Activated CD4-positive, alpha-beta memory T cell treated with anti-CD3 and anti-CD28 coated beads for 36 hours (primary cell): Measurements from ENCODE around the gene XRCC1. TPM values are rescaled to one million over a fixed set of nuclear protein-coding genes. Genes with fewer than 3 reads are reported as not detected.
"Not testable (repeated sequence)": the region's sequence is repeated elsewhere in the genome, so short reads cannot be mapped to it uniquely, and the experiment has no call there.

ENCODE experiments used
- CTCF ChIA-PET: fragments of 350-600 bp; sonication (Branson Sonifier 250); formaldehyde crosslinking; loops from one replicate; lab custom pipeline; 2021; ENCODE audit warnings: antibody characterized with exemption, inconsistent platforms; lab: Charles Lee
- POLR2A ChIA-PET: fragments of 350-600 bp; sonication (Branson Sonifier 250); formaldehyde crosslinking; loops from one replicate; lab custom pipeline; 2021; ENCODE audit warnings: antibody characterized with exemption; lab: Charles Lee
- DNase-seq: peaks from one replicate; pipeline ENCODE4 v3.0.0-alpha.2; 2020
- H3K27ac Mint-ChIP-seq: one replicate; pipeline ENCODE4 v1.8.0; 2021; ENCODE audit warnings: mixed read lengths
- H3K27me3 Mint-ChIP-seq: one replicate; pipeline ENCODE4 v1.8.0; 2021; ENCODE audit warnings: mixed read lengths
- H3K36me3 Mint-ChIP-seq: one replicate; pipeline ENCODE4 v1.8.0; 2021; ENCODE audit warnings: mixed read lengths
- H3K4me1 Mint-ChIP-seq: one replicate; pipeline ENCODE4 v1.8.0; 2021; ENCODE audit warnings: low read depth, mixed read lengths
- H3K4me3 Mint-ChIP-seq: one replicate; pipeline ENCODE4 v1.8.0; 2021; ENCODE audit warnings: mild to moderate bottlenecking, mixed read lengths
- H3K9me3 Mint-ChIP-seq: one replicate; pipeline ENCODE4 v1.8.0; 2021; ENCODE audit warnings: mixed read lengths
- intact Hi-C: fragments of 100-400 bp; cut with micrococcal nuclease; formaldehyde crosslinking; loops from one replicate; pipeline ENCODE4 v1.15.1; 2023
- total RNA-seq, 2 experiments: library from RNA; stranded (reverse); gene quantifications; one replicate each; pipeline ENCODE4 v1.2.3, GENCODE V29; 2021

Gene XRCC1
- total RNA-seq, 2 experiments from 2014 or later = 42.5 to 43.0 TPM

- Mint-ChIP-seq H3K27ac (no peak overlapping the region), H3K27me3 (no peaks in the 10 kb centered on the region), H3K9me3 (no peaks in the 10 kb centered on the region), H3K4me3 (no peak overlapping the region), H3K4me1 (peaks cover 9% of the 10 kb centered on the region), H3K36me3 (peaks cover 25% of the 10 kb centered on the region)
- POLR2A ChIA-PET = interaction anchor here (1.2 kb wide), 1 partner anchor 43 kb away, joined by 3 read pairs; the partner anchor contains the start of genes IRGQ and ZNF576
- intact Hi-C loops = no loop called here
- DNase-seq = no peak
- CTCF ChIA-PET = interaction anchor here (5.6 to 6.6 kb wide), 2 partner anchors 18 to 44 kb away, joined by 79 to 145 read pairs; partner anchors contain the start of genes IRGQ, ZNF575 and ZNF576
Measured at GRCh38 chr19:43552616-43553015, 22.7 kb downstream of the XRCC1 start.

GRCh38 chr19:43552198-43552450 lies 23.2 kb downstream of the XRCC1 start:
- peaks cover 6% of the 10 kb centered on the region for H3K4me1 Mint-ChIP-seq
- DNase-seq = no peak
- no peaks in the 10 kb centered on the region for H3K27me3 Mint-ChIP-seq
- no peak overlapping the region for H3K4me3 Mint-ChIP-seq
- ChIA-PET CTCF (interaction anchor here (5.6 to 6.6 kb wide), 2 partner anchors 17 to 44 kb away, joined by 79 to 145 read pairs; partner anchors contain the start of genes IRGQ, ZNF575 and ZNF576), POLR2A (no interaction called here)
- intact Hi-C loops = no loop called here
- H3K27ac Mint-ChIP-seq = no peak overlapping the region
- H3K36me3 Mint-ChIP-seq = peaks cover 25% of the 10 kb centered on the region
- no peaks in the 10 kb centered on the region for H3K9me3 Mint-ChIP-seq

- Mint-ChIP-seq H3K9me3 (no peaks in the 10 kb centered on the region), H3K27ac (no peak overlapping the region), H3K36me3 (peaks cover 25% of the 10 kb centered on the region), H3K4me1 (peaks cover 6% of the 10 kb centered on the region), H3K4me3 (no peak overlapping the region), H3K27me3 (no peaks in the 10 kb centered on the region)
- intact Hi-C loops = no loop called here
- DNase-seq = no peak
- POLR2A ChIA-PET = no interaction called here
- CTCF ChIA-PET = interaction anchor here (0.6 to 6.6 kb wide), 2 partner anchors 23 to 45 kb away, joined by 3 to 145 read pairs; partner anchors contain the start of genes IRGQ and ZNF576
Measured at GRCh38 chr19:43551399-43552197, 23.7 kb downstream of the XRCC1 start.

- CTCF ChIA-PET = no interaction called here
Measured at GRCh38 chr19:43548706-43549105, 26.6 kb downstream of the XRCC1 start.

GRCh38 chr19:43547926-43548325 lies 27.4 kb downstream of the XRCC1 start:
- DNase-seq, H3K4me3 Mint-ChIP-seq, H3K27ac Mint-ChIP-seq, H3K9me3 Mint-ChIP-seq, intact Hi-C loops, POLR2A ChIA-PET, H3K4me1 Mint-ChIP-seq, H3K27me3 Mint-ChIP-seq, CTCF ChIA-PET: not testable (repeated sequence)
- H3K36me3 Mint-ChIP-seq = peaks cover 22% of the 10 kb centered on the region

More at GRCh38 chr19:43548706-43549105, 26.6 kb downstream of the XRCC1 start:
- Mint-ChIP-seq H3K36me3 (peaks cover 22% of the 10 kb centered on the region), H3K9me3 (no peaks in the 10 kb centered on the region), H3K4me3 (no peak overlapping the region), H3K4me1 (no peaks in the 10 kb centered on the region), H3K27ac (no peak overlapping the region), H3K27me3 (no peaks in the 10 kb centered on the region)
- no peak for DNase-seq
- intact Hi-C loops = no loop called here
- POLR2A ChIA-PET = no interaction called here

GRCh38 chr19:43546581-43546980 lies 28.7 kb downstream of the XRCC1 start:
- Mint-ChIP-seq H3K4me1 (no peaks in the 10 kb centered on the region), H3K27me3 (no peaks in the 10 kb centered on the region), H3K27ac (no peak overlapping the region), H3K9me3 (no peaks in the 10 kb centered on the region), H3K4me3 (no peak overlapping the region), H3K36me3 (peaks cover 20% of the 10 kb centered on the region)
- POLR2A ChIA-PET = no interaction called here
- CTCF ChIA-PET = interaction anchor here (1.4 kb wide), 1 partner anchor 9 kb away, joined by 6 read pairs; no protein-coding TSS in a partner anchor
- intact Hi-C loops = no loop called here
- DNase-seq = no peak

GRCh38 chr19:43545981-43546380 lies 29.3 kb downstream of the XRCC1 start:
- Mint-ChIP-seq H3K27ac (no peak overlapping the region), H3K27me3 (no peaks in the 10 kb centered on the region), H3K36me3 (peaks cover 18% of the 10 kb centered on the region), H3K4me1 (no peaks in the 10 kb centered on the region), H3K9me3 (no peaks in the 10 kb centered on the region), H3K4me3 (no peak overlapping the region)
- intact Hi-C loops = no loop called here
- DNase-seq = no peak
- ChIA-PET POLR2A (no interaction called here), CTCF (interaction anchor here (3.5 kb wide), 1 partner anchor 9 kb away, joined by 14 read pairs; no protein-coding TSS in a partner anchor)

GRCh38 chr19:43545276-43545675 lies 30.1 kb downstream of the XRCC1 start:
- ChIA-PET POLR2A (no interaction called here), CTCF (interaction anchor here (3.5 kb wide), 1 partner anchor 10 kb away, joined by 14 read pairs; no protein-coding TSS in a partner anchor)
- intact Hi-C loops = no loop called here
- no peak for DNase-seq
- H3K4me1 Mint-ChIP-seq = no peaks in the 10 kb centered on the region
- peaks cover 19% of the 10 kb centered on the region for H3K36me3 Mint-ChIP-seq
- no peak overlapping the region for H3K4me3 Mint-ChIP-seq
- no peaks in the 10 kb centered on the region for H3K27me3 Mint-ChIP-seq
- no peaks in the 10 kb centered on the region for H3K9me3 Mint-ChIP-seq
- no peak overlapping the region for H3K27ac Mint-ChIP-seq

GRCh38 chr19:43544077-43544476 lies 31.2 kb downstream of the XRCC1 start:
- no peak overlapping the region for H3K4me3 Mint-ChIP-seq
- no peak overlapping the region for H3K27ac Mint-ChIP-seq
- H3K9me3 Mint-ChIP-seq = peaks cover 4% of the 10 kb centered on the region
- H3K27me3 Mint-ChIP-seq = no peaks in the 10 kb centered on the region
- CTCF ChIA-PET = interaction anchor here (1.3 to 3.5 kb wide), 2 partner anchors 11 to 97 kb away, joined by 3 to 14 read pairs; no protein-coding TSS in a partner anchor
- H3K4me1 Mint-ChIP-seq = no peaks in the 10 kb centered on the region
- peaks cover 28% of the 10 kb centered on the region for H3K36me3 Mint-ChIP-seq
- no peak for DNase-seq
- POLR2A ChIA-PET = no interaction called here
- intact Hi-C loops = no loop called here

- Mint-ChIP-seq H3K9me3 (peaks cover 11% of the 10 kb centered on the region), H3K27ac (no peak overlapping the region), H3K36me3 (peaks cover 41% of the 10 kb centered on the region), H3K27me3 (no peaks in the 10 kb centered on the region), H3K4me1 (no peaks in the 10 kb centered on the region), H3K4me3 (no peak overlapping the region)
- DNase-seq = no peak
- intact Hi-C loops = no loop called here
- ChIA-PET CTCF (interaction anchor here (3.5 kb wide), 1 partner anchor 13 kb away, joined by 14 read pairs; no protein-coding TSS in a partner anchor), POLR2A (no interaction called here)
Measured at GRCh38 chr19:43541920-43542650, 33.2 kb downstream of the XRCC1 start.

GRCh38 chr19:43540381-43540780 lies 34.9 kb downstream of the XRCC1 start:
- POLR2A ChIA-PET = no interaction called here
- intact Hi-C loops = no loop called here

GRCh38 chr19:43538922-43539321 lies 36.4 kb downstream of the XRCC1 start:
- intact Hi-C loops = no loop called here
- Mint-ChIP-seq H3K9me3 (peaks cover 11% of the 10 kb centered on the region), H3K36me3 (peaks cover 33% of the 10 kb centered on the region), H3K27me3 (no peaks in the 10 kb centered on the region), H3K27ac (no peak overlapping the region), H3K4me1 (peaks cover 7% of the 10 kb centered on the region), H3K4me3 (no peak overlapping the region)
- DNase-seq = no peak
- ChIA-PET POLR2A (no interaction called here), CTCF (no interaction called here)

More at GRCh38 chr19:43540381-43540780, 34.9 kb downstream of the XRCC1 start:
- Mint-ChIP-seq H3K27me3 (no peaks in the 10 kb centered on the region), H3K4me1 (peaks cover 2% of the 10 kb centered on the region), H3K9me3 (peaks cover 11% of the 10 kb centered on the region), H3K36me3 (peaks cover 42% of the 10 kb centered on the region), H3K27ac (no peak overlapping the region), H3K4me3 (no peak overlapping the region)
- no peak for DNase-seq
- CTCF ChIA-PET = interaction anchor here (1.2 kb wide), 1 partner anchor 54 kb away, joined by 4 read pairs; no protein-coding TSS in a partner anchor
